GM21515 (cell line): Measurements from ENCODE around the gene PIM1.

ENCODE experiments used
- ATAC-seq: cut with Tn5 transposase; IDR thresholded peaks from one replicate; pipeline ENCODE4 v1.9.1; 2021; ENCODE audit not compliant: unreplicated experiment

The PIM1 gene

DNA sequence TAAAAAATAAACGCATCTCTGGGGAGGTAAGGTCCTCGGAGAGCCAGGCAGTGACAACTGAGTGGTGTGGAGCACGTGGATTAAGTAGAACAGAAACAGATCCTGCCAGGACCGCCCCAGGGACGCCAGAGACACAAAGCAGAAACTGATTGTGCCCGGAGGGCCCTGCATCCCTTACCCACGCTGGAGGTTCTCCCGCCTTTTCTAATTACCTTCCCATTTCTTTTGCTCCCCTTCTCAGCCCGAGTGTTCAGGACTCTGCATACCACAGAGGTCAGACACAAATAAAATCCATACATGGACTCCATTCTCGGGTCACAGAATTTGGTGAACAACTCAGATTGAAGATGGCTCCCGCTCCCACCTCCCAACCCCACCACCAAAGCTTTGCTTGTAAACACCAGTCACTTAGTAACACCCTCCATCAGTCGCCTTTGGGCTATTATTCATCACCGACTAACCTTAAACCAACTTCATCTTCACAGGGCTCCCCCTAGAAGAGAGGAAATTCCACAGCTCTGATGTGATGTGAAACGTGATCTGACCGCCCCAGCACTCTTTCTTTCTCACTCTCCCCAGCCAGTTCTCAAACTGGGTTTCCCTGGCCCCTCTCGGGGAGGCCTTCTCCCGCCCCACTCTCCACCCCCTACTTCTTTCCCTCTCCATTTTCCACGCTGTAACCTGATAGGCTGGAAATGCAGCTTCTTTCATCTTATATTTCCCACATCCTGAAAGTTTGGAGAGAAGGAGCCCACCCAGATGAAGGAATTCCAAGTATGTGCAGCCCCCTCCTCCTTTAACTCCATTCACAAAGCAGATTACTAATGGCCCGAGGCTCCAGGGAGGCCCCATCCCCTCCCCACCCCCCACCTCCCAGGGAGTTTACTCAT, 32.5 kb upstream of the PIM1 start:
- ATAC-seq, result no peak

DNA sequence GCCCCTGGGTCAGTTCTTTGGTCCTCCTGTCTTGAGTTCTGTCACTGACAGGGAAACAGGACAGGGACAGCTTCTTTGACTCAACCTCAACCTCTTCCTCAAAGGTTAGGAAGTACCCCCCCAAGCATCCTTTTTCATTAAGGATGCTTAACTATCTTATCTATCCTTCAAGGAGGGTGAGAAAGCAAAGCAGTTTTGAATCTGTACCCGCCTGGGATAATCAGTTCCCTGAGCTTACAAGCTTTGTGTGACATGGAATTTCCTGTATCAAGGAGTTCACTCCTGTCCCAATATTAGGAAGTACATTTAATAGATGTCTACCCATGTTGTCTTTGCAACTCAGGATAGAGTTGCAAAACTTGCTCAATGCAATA, 31.1 kb upstream of the PIM1 start:
- no peak for ATAC-seq

DNA sequence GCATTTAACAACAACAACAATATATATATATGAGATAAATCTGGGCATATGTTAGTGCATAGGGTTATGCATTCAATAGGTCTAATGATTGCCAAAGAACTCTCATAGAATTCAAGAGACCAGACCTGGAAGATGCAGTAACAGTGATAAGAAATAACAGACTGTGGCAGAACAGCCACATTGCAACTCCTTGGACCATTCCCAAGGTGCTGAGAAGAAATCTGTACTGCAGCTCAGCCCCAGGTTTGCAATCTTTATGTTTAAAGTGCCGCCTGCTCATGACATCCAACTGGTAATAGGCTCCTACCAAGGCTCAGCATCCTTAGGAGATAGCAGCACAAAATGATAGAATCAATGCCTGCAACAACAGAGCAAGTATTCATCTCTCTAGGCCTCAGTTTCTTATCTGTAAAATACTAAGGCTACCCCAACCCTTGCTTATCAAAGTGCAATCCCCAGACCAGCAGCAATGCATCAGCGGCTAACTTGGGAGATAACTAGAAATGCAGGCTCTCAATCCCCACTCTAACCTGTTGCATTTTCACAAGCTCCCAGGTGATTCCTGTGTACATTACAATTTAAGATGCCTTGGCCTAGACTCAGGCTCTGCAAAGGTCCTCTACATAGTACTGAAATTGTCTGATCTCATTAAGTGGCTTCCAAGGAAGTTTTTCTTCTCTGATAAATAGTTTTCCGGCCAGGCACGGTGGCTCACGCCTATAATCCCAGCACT, 30.6 kb upstream of the PIM1 start:
- ATAC-seq, result no peak

DNA sequence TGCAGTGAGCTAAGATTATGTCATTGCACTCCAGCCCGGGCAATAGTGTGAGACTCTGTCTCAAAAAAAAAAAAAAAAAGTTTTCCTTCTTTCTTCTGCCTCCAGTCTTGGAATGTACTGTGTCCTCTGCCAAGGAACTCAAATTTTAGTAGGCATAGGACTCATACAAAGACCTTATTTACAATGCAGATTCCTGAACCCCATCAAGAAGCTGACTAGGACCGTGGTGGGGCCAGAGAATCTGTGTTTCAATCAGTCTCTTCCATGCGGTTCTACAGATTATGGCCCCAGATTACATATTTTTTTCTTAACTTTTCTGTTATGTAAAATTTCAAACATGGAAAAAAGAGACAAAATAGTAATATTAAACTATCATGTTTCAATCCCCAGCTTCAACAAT, 29.8 kb upstream of the PIM1 start:
- no peak for ATAC-seq

DNA sequence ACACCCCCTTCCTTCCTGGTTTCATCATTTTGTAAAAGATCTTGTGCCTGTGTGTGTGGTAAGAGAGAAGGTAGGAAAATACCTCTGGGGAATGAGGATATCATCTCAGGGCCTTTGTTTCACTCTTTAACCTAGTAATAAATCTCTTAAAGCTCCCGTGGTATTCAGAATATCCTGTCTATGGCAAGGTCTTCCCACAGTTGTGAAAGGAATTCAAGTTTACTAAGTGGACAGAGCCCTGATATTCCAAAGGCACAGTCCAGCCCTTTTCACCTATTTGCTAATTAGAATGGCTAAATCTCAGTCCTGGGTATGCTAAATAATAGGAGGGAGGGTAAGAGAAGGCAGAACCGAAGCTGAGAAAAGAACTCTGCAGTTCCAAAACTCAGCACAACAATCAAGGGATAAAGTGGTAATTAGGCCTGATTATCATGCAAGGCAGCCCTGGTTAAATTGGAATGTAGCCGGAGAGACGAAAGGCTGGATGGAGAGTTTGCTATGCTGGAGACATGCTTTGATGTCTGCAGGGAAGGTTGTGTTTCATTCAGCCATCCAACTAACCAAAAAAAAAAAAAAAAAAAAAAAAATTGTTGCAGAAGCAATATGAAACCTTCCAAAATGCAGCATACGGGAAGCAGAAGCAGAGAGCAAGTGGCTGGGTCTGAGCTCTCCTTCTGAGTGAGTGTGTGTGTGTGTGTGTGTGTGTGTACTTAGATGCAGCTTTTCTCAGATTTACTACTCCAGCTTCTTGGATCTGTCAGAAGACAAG, 28.5 kb upstream of the PIM1 start:
- no peak for ATAC-seq

DNA sequence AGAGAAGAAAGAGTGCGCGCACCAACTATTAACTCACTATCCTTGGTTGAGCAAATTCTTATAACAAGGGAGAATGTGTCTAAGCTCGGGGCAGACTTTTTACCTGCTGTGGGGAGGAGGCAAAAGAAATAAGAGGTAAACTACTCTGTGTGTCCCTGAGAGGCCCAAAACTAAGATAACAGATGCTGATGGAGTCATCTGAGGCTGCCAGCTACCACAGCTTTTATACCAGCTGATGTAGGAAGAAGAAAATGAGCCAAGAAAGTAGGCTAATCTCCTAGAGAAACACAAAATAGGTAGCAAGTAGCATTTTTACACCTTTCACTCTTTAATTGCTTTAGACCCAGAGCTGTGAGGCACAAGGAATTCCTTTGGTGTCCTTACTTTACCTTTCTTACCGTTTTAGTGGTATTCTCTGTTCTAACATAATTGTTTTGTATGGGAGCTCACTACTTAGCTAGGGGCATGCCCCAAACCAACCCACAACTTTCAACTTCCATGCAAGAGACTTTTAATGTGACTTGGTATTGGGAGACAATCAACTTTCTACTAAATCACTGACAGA, 27.8 kb upstream of the PIM1 start:
- no peak for ATAC-seq

DNA sequence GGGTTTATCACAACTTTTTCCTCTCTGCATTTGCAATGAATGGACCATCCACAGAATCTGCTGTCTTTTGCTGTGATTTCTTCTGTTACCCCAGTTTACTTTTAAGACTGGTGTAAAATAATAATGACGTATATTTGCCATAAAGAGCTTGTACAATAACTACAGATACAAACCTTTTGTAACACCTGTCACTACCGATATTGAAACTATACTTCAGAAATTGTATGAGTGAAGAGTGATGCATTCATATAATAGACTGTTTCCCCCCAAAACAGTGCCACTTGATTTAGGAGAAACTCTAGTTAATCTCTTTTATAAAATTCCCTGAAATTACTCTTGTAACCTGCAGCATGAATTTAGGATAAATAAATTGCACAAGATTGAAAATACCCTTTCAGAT, 26.4 kb upstream of the PIM1 start:
- ATAC-seq, result no peak

DNA sequence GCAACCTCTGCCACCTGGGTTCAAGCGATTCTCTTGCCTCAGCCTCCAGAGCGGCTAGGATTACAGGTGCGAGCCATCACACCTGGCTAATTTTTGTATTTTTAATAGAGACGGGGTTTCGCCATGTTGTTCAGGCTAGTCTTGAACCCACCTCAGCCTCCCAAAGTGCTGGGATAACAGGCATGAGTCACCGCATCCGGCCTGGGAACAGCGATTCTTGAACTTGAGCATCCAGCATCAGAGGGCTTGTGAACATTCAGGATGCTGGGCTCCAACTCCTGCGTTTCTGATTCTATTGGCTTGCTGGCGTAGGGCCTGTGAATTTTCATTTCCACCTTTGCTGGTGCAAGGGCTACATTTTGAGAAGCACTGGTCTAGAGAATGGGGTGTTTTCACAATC, 24.5 kb upstream of the PIM1 start:
- no peak for ATAC-seq

DNA sequence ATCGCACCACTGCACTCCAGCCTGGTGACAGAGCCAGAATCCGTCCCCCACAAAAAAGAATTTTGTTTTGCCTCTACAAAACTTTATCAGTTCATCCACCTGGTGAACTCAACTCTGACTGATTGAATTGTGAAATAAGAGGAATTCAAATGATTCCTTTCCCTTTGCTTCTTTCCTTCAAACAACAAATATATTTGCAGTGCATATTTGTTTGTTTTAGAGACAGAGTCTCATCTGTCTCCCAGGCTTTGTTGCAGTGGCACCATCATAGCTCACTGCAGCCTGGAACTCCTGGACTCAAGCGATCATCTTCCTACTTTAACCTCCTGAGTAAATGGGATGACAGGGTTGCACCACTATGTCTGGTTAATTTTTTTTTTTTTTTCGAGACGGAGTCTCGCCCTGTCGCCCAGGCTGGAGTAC, 23.2 kb upstream of the PIM1 start:
- no peak for ATAC-seq

DNA sequence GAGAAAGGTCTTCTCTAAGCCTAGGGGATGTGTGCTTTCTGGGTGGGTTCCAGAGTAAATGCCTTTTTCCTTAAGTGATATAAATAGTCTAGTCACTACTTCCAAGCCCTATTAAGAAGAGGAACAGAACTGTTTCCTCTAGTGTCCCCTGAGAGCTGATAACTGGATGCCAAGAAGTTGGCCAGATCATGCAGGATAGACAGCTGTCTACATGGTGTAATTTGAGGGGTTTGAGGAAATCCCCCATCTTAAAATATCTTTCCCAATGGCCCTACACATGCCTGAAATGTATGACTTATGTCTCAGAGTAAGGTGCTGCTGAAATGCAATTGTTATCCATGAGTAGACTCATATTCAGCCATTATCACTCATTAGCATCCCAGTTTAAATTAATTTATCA, 20.2 kb upstream of the PIM1 start:
- no peak for ATAC-seq

DNA sequence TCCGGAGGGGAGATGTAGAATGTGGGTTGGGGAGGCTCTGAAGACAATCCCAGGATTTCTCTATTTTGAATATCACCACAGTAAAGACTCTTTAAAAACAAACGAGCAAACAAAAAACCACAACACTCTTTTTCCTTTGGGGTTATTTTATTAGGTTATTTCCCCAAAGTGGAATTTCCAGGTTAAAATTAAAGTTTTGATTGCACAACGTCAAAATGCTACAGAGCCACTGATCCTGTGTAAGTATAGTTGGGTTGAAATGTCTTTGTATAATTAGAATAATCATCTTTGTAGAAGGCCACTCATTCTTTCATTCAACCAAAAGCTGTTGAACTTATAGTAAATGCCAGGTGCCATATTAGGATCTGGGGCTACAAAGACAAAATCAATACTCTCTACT, 19.6 kb upstream of the PIM1 start:
- no peak for ATAC-seq

DNA sequence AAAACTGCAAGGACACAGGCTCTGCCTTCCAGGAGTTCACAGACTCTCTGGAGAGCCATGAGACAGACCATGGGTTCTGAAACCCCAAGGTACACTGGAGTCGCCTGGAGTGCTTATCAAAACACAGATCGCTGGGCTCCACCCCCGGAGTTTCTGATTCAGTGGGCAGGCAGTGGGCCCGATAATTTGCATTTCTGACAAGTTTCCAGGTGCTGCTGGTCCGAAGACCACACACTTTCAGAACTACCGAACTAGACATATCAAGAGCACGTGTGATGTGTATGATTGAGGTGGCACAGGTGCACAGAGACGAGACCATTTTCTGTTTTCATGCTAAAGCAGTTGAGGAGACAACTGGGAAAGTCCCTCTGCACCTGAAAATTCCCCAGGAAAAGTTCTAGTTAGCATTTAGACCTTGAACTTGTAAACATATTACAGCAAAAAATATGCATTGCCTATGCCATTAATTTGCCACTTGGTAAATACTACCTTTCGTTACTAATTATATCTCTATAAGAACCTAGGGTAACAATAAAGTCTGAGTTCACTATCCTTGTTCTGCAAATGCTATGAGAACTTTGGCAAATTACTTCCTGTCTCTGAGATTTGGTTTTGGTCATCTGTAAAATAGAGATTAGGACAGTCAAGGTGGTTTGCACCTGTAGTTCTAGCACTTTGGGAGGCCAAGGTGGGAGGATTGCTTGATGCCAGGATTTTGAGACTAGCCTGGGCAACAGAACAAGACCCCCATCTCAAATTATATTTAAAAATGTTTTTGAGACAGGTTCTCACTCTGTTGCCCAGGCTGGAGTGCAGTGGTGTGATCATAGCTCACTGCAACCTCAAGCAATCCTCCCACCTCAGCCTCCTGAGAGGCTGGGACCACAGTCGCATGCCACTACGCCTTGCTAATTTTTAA, 14.3 kb upstream of the PIM1 start:
- ATAC-seq, result peak; percentile 82

DNA sequence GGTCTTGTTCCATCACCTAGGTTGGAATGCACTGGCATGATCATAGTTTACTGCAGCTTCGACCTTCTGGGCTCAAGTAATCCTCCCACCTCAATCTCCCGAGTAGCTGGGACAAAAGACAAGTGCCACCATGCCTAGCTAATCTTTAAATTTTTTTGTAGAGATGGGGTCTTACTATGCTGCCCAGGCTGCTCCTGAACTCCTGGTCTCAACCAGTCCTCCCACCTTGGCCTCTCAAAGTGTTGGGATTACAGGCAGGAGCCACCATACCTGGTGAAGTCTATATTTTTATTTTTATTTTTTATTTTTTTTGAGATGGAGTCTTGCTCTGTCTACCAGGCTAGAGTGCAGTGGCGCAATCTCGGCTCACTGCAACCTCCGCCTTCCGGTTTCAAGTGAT, 11.4 kb upstream of the PIM1 start:
- no peak for ATAC-seq

DNA sequence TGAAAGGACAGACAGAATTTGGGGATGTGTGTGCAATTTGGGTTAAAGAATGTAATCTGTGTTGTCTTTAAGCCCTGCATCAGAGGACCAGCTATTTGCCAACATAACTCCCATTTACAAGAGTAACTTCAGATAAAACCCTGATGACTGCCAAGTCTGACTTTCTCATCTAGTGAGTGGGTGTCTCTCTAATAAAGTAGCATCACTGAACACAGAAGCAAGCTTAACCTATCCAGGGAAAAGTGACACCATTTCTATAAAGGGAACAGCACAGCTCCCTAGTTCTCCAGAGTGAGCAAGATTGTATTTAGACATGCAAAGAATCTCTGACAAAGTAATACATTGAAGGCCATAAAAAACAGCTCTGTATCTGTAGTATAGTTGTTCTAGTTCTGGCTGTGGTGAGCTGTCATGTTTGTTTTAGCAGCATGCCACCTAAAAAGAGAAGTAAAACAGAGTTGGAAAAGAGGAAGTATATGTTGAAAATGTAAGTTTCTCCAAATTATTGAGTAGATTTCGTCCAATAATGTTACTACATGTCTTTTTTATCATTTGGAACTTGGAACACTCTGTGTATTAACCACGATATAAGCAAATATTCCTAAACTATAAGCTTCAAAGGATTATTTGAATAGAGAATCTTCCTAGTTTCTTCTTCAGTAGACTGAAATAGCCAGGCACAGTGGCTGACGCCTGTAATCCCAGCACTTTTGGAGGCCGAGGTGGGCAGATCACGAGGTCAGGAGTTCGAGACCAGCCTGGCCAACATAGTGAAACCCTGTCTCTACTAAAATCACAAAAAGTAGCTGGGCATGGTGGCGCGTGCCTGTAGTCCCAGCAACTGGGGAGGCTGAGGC, 8.8 kb upstream of the PIM1 start:
- ATAC-seq, result no peak

DNA sequence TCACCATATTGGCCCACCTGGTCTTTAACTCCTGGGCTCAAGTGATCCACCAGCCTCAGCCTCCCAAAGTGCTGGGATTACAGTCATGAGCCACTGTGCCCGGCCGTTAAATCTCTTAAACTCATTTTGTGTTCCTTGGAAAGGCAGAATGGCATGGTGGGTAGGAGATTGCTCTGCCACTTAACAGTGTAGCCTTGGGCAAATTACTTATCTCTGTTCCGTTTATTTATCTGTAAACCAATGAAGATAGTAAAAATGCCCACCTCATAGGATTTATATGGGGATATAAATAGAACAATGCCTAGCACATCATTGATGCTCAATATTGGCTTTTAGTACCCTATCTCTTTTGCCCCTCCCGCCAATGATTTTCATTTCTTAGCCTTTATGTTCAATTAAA, 7.2 kb upstream of the PIM1 start:
- no peak for ATAC-seq

DNA sequence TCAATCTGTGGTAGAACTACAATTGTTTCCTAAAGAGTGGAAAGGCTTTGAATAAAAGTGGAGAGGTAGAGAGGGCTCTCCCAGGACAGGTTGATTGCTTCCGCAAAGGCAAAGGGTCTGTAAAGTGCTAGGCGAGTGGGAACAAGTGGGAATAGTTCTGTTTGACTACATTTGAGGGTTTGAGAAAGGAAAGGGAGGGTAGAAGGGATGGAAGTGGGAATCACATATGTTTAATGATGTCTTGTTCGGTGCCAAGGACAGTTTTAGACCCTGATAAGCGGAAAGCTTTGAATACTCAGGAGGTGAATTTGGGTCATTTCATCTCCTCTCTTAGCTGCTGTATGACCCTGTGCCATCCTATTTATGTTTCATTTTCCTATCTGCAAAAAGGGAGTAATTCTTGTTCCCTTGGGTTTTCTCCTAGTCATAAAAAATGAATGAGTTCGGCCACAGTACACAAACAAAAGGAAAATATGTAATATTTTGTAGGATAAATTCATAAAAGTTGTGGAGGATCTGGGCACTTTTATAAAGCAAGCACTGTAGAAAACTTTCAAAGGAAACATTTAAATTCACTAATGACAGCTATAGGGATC, 1.7 kb upstream of the PIM1 start:
- no peak for ATAC-seq

DNA sequence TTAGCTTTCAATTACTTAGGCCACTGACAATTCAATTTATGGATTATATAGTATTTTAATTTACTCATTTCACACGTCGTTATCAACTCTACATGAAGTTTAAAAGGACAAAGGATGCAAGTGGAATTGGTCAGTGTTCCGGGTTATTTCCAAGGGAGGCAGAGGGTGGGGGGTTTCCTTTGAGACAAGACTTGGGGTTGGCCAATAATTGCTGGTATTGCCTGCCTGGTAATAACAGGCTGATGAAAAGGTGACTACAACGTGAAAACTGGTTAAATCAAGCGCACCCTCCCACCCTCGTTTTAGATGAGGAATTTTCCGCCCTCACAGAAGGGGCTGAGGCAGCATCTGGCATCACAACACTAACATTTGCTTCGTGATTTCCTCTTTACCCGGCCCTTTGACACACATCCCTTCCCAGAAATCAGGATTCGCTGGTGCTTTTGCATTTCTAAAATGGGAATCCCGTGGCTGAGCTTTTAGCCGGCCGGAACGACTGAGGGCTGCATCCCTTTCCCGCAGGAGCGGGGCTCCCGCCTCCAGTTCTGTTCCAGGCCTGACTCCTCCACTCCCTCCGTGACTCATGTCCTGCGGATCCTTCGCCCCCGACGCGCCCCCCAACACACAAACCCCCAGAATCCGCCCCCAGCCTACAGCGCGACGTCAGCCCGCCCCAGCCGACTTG, 999 bp upstream of the PIM1 start:
- no peak for ATAC-seq
